HepG2 (cell line): ENCODE results near the gene ABTB2. TPM values are rescaled to one million over a fixed set of nuclear protein-coding genes. Genes with fewer than 3 reads are reported as not detected.

Experiments
- ATAC-seq: fragments of 200-7000 bp; cut with Tn5 transposase; 3 replicates; pipeline ENCODE4 v1.9.1; 2020; ENCODE audit warnings: mild to moderate bottlenecking, moderate library complexity
- BruUV-seq: library from RNA; stranded (reverse); fragments of 400-500 nt; replicated peaks from 2 replicates; lab custom pipeline; 2021; lab: Mats Ljungman, UMichigan
- CTCF ChIA-PET: fragments of 300-600 bp; formaldehyde crosslinking; extraction: SDS; loops from one replicate; lab custom pipeline; 2021; ENCODE audit warnings: low total read pairs, inconsistent platforms, low intra/inter-chr PET ratio; lab: Yijun Ruan, JAX
- POLR2A ChIA-PET: fragments of 350-600 bp; sonication (Branson Sonifier 250); formaldehyde crosslinking; loops from one replicate; lab custom pipeline; 2020; ENCODE audit warnings: antibody characterized with exemption, inconsistent platforms; lab: Yijun Ruan, JAX
- DNase-seq: peaks from one replicate; pipeline ENCODE4 v3.0.0-alpha.2; 2015; ENCODE audit warnings: low spot score
- FAIRE-seq: peaks from 3 replicates; lab custom pipeline; 2011; peaks lifted over from hg19 to GRCh38; lab: Jason Lieb, UNC
- H2AFZ ChIP-seq: one replicate; pipeline ENCODE4 v1.6.1; 2011; ENCODE audit warnings: low read length, inconsistent platforms
- H3K27ac ChIP-seq: fragments of 300-600 bp; 3 replicates; pipeline ENCODE4 v1.8.0; 2011; ENCODE audit warnings: mixed run types, mild to moderate bottlenecking, mixed read lengths, low read length, inconsistent platforms; ENCODE audit not compliant: insufficient read depth; ENCODE audit errors: extremely low read length
- H3K27me3 ChIP-seq, 2 experiments: fragments of 200-600 bp in 1 of 2; 2 replicates in 1 of 2; 3 replicates in 1 of 2; pipeline versions ENCODE4 v1.6.0 to v1.8.0; 2011; ENCODE audit warnings: low read length in 2 of 2, mild to moderate bottlenecking in 2 of 2, moderate library complexity in 2 of 2, inconsistent platforms in 1 of 2; ENCODE audit not compliant: insufficient read depth in 2 of 2, control insufficient read depth in 1 of 2
- H3K36me3 ChIP-seq, 2 experiments: fragments of 200-600 bp in 1 of 2; replicated peaks in 1 of 2; 2 replicates in 1 of 2; 3 replicates in 1 of 2; pipeline versions ENCODE4 v1.5.1 to v1.8.0; 2011; ENCODE audit warnings: low read length in 2 of 2, inconsistent platforms in 1 of 2; ENCODE audit not compliant: insufficient read depth in 2 of 2, control insufficient read depth in 1 of 2
- H3K4me1 ChIP-seq: 2 replicates; pipeline ENCODE4 v1.5.1; 2012; ENCODE audit warnings: low read length, inconsistent platforms; ENCODE audit not compliant: insufficient read depth
- H3K4me2 ChIP-seq: 2 replicates; pipeline ENCODE4 v1.6.0; 2011; ENCODE audit warnings: low read depth, low read length, inconsistent platforms
- H3K4me3 ChIP-seq, 3 experiments: fragments of 200-600 bp in 1 of 3; sonication (generic), shearing (Covaris generic) in 1 of 3; replicated peaks in 1 of 3; 2 replicates each; pipeline ENCODE4 v1.5.1; 2011 to 2016; ENCODE audit warnings: low read length in 3 of 3, inconsistent platforms in 2 of 3, low read depth in 2 of 3, mild to moderate bottlenecking in 2 of 3, control low read depth in 1 of 3, mixed read lengths in 1 of 3; ENCODE audit not compliant: insufficient read depth in 1 of 3
- H3K79me2 ChIP-seq: one replicate; pipeline ENCODE4 v1.6.1; 2011; ENCODE audit warnings: low read length, inconsistent platforms; ENCODE audit not compliant: insufficient read depth
- H3K9ac ChIP-seq: 2 replicates; pipeline ENCODE4 v1.6.0; 2011; ENCODE audit warnings: mild to moderate bottlenecking, low read depth, low read length, inconsistent platforms; ENCODE audit not compliant: insufficient read depth
- H3K9me3 ChIP-seq: 2 replicates; pipeline ENCODE4 v1.5.1; 2012; ENCODE audit warnings: mild to moderate bottlenecking, low read length
- H4K20me1 ChIP-seq: 2 replicates; pipeline ENCODE4 v1.6.0; 2011; ENCODE audit warnings: inconsistent platforms, mild to moderate bottlenecking, low read length, moderate library complexity; ENCODE audit not compliant: insufficient read depth
- ARID4A ChIP-seq: sonication (generic); formaldehyde crosslinking; IDR thresholded peaks from 2 replicates; pipeline ENCODE4 v1.5.0; 2020; ENCODE audit warnings: mild to moderate bottlenecking, missing genetic modification reagents, borderline replicate concordance
- ATF7-NPFF ChIP-seq: sonication (generic); formaldehyde crosslinking; IDR thresholded peaks from 2 replicates; pipeline ENCODE4 v1.8.1; 2023; ENCODE audit warnings: mild to moderate bottlenecking, low read depth, missing genetic modification reagents, moderate library complexity
- LCORL ChIP-seq, 2 experiments: fragments of 450-650 bp in 1 of 2; sonication (generic) in 1 of 2; formaldehyde crosslinking in 1 of 2; IDR thresholded peaks; 2 replicates each; pipeline versions ENCODE4 v1.5.0 to v1.6.1; 2017 to 2020; ENCODE audit warnings: antibody characterized with exemption in 1 of 2, missing genetic modification reagents in 1 of 2
- MED8 ChIP-seq: sonication (generic); formaldehyde crosslinking; IDR thresholded peaks from 2 replicates; pipeline ENCODE4 v1.8.1; 2023; ENCODE audit warnings: mild to moderate bottlenecking, missing genetic modification reagents; ENCODE audit not compliant: insufficient replicate concordance
- MYNN ChIP-seq: sonication (generic); formaldehyde crosslinking; IDR thresholded peaks from 2 replicates; pipeline ENCODE4 v1.4.0; 2020; ENCODE audit warnings: mild to moderate bottlenecking, low read depth, missing genetic modification reagents
- RFX5 ChIP-seq: IDR thresholded peaks from 2 replicates; pipeline ENCODE4 v1.6.1; 2011; ENCODE audit warnings: low read depth, low read length, improper control_type of control experiment
- TP53 ChIP-seq: sonication (generic); formaldehyde crosslinking; conservative IDR thresholded peaks from 2 replicates; pipeline ENCODE4 v1.4.0; 2020; ENCODE audit warnings: missing genetic modification reagents
- ZFP36L1 ChIP-seq: sonication (generic); formaldehyde crosslinking; IDR thresholded peaks from 2 replicates; pipeline ENCODE4 v1.8.0; 2022; ENCODE audit warnings: mild to moderate bottlenecking, missing genetic modification reagents, moderate library complexity
- ZNF407 ChIP-seq: sonication (generic); formaldehyde crosslinking; IDR thresholded peaks from one replicate; pipeline ENCODE4 v1.5.1; 2020; ENCODE audit warnings: mild to moderate bottlenecking, missing genetic modification reagents; ENCODE audit errors: not compliant biosample characterization
- ZNF678 ChIP-seq: sonication (generic); formaldehyde crosslinking; IDR thresholded peaks from 2 replicates; pipeline ENCODE4 v1.4.0; 2020; ENCODE audit warnings: mild to moderate bottlenecking, missing genetic modification reagents
- ZNF792 ChIP-seq: IDR thresholded peaks from 2 replicates; pipeline ENCODE4 v1.6.1; 2016
- WGBS: methylation state at CpG from one replicate; pipeline ENCODE4 v1.1.6; 2017; ENCODE audit warnings: low lambda C conversion rate; 5-methylcytosine and 5-hydroxymethylcytosine counted together
- in situ Hi-C: cut with HindIII; loops from 2 replicates; pipeline ENCODE4 v1.10.0; 2017; ENCODE audit warnings: low pct_unique_long_range_greater_than_20kb; ENCODE audit not compliant: extremely low pct_ligation_motif_present
- intact Hi-C: fragments of 100-400 bp; cut with micrococcal nuclease; formaldehyde crosslinking; loops from one replicate; pipeline ENCODE4 v1.10.0; 2022; ENCODE audit not compliant: unreplicated experiment
- polyA plus RNA-seq, 8 experiments: library from polyadenylated mRNA; depleted of rRNA in 3 of 8; stranded (reverse) in 7 of 8; unstranded in 1 of 8; fragments of >200 nt; fragmentation: Illumina TruSeq in 4 of 8; extraction: Trizol in 4 of 8; gene quantifications; 2 replicates each; pipeline versions ENCODE4 v1.2.1 to v1.2.3, GENCODE V29; 2011 to 2016; ENCODE audit warnings: low read depth in 4 of 8, missing spikeins in 1 of 8, mixed read lengths in 1 of 8; ENCODE audit not compliant: insufficient read depth in 1 of 8
- total RNA-seq, 5 experiments: library from RNA; depleted of rRNA; stranded (reverse); fragments of >200 nt; fragmentation: Illumina TruSeq; extraction: Trizol; gene quantifications; 2 replicates each; pipeline ENCODE4 v1.2.3, GENCODE V29; 2016; ENCODE audit warnings: low read depth in 1 of 5

Gene ABTB2
- total and polyA plus RNA-seq, 2 of the 13 experiments (the other 11 are each of a cell fraction or from before 2014, with no cell fraction given) = 5.1 to 15.4 TPM

GRCh38 chr11:34215806-34216453 is 141.9 kb downstream of the ABTB2 start:
- ATAC-seq (no peak), FAIRE-seq (no peak), DNase-seq (no peak)
- POLR2A ChIA-PET = no interaction called here
- Histone ChIP-seq H3K9ac (no peak overlapping the region), H3K4me1 (peaks cover 73% of the 10 kb centered on the region), H4K20me1 (no peaks in the 10 kb centered on the region; the same call in 1 of the 2 replicates), H3K27me3 (no peaks in the 10 kb centered on the region), H3K36me3 (no peaks in the 10 kb centered on the region), H3K27ac (no peak overlapping the region), H3K79me2 (peaks cover 3% of the 10 kb centered on the region), H3K4me2 (no peak overlapping the region), H3K4me3 (no peak overlapping the region), H2AFZ (no peak overlapping the region), H3K9me3 (no peaks in the 10 kb centered on the region)
- intact Hi-C loops (no loop called here), in situ Hi-C loops (no loop called here)
- CTCF ChIA-PET = no interaction called here
- BruUV-seq = no TSS peak
- 96% methylated on average over 1 of the region's 1 CpG for WGBS
- TF ChIP-seq RFX5 = no peak
- no peak for TF ChIP-seq ATF7-NPFF (CRISPR knock-in tag)
- no peak for TF ChIP-seq ZNF792 (CRISPR knock-in tag)
- no peak for TF ChIP-seq ZNF678 (CRISPR knock-in tag)
- TF ChIP-seq MYNN = no peak
- TF ChIP-seq MED8 = no peak
- TF ChIP-seq ZFP36L1 (CRISPR knock-in tag) = no peak
- no peak for TF ChIP-seq ZNF407 (CRISPR knock-in tag)
- TF ChIP-seq ARID4A (CRISPR knock-in tag) = no peak
- TF ChIP-seq LCORL (IDR thresholded peaks at IDR 0.05) = no peak
- TF ChIP-seq LCORL (CRISPR knock-in tag; IDR thresholded peaks at IDR 0.05) = no peak
- no peak for TF ChIP-seq TP53 (CRISPR knock-in tag)
